GM19463 (cell line): ENCODE data around the gene ST6GALNAC4.
"Not testable (repeated sequence)": the region's sequence is repeated elsewhere in the genome, so short reads cannot be mapped to it uniquely, and the experiment has no call there.

ENCODE experiments used
- ATAC-seq: cut with Tn5 transposase; IDR thresholded peaks from one replicate; pipeline ENCODE4 v1.9.1; 2021; ENCODE audit warnings: mild to moderate bottlenecking, moderate library complexity; ENCODE audit not compliant: unreplicated experiment

The ST6GALNAC4 gene

DNA sequence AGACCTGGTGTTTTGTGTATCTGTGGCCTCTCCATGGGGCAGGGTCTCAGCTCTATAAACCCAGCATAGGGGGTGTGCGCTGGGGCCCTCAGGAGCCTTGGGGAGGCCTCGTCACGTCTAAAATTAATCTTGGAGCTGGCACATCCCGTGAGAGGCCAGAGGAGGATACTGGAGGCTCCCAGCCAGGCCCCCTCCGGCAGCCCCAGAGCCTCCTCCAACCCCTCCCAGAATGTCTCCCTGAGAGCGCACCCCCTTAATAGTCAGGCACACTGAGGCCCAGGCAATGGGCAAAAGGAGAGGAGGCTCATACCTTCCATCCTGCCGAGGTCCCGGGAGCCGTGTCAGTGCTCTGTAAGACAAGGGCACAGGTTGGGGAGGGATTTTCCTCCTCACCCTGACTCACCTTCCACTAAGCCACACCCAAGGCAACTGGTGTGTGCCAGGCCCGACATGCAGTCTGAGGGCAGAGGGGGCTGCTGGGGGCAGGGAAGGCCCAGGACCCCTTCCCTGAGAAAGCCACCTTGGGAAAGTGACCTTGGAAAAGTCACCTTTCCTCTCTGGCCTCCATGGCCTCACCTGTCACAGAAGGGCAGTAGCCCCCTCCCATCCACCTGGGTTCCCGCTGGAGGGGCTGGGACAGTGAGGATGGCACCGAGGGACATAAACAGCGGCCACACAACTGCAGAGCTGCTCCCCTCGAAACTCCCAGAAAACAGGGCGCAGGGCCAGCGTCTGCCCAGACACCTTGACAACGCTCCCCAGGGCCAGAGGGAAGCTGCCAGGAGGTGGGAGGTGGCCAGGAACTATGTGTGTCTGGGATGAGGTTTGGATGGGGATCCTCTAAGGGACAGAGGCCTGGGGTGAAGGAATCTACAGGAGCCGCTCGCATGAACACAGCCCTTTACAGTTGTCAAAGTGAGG lies 42.3 kb downstream of the ST6GALNAC4 start:
- no peak for ATAC-seq

DNA sequence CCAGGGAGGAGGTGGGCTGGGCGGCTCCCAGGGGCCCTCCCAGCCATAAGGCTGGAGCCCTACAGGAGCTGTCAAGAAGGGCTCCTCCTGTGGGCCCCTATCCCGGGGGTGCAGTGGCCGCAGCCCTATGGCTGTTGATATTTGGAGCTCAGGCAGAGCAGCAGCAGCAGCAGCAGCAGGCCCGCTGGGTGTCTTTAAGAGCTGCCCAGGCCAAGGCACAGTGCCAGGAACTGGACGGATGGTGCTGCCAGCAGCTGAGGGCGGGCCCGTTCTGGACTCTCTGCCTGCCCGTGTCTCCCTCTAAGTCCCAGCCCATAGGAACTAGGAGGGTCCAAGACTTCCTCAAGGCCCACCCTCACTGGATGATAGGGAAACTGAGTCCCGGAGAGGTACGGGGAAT lies 43.0 kb downstream of the ST6GALNAC4 start:
- no peak for ATAC-seq

DNA sequence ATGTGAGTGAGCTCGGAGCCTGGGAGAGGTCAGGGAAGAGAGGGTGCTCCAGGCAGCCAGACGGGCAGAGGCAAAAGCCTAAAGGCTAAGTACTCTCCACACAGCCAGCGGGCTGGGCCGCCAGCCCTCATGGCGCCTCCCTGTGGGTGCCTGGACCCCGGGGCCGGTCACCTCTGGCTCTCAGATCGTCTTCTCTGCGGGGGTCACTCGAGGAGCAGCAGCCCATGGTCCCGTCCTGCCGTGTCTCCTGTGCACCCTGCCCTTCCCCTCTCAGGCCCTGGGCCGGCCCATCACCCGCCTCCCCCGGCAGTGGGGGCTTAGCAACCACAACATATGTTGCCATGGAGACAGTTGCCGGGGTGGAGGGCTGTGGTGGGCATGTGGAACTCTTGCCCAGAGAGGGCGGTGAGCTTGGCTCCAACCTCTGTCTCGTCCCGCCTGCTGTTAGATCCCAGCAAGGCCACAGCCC lies 43.6 kb downstream of the ST6GALNAC4 start:
- no peak for ATAC-seq

DNA sequence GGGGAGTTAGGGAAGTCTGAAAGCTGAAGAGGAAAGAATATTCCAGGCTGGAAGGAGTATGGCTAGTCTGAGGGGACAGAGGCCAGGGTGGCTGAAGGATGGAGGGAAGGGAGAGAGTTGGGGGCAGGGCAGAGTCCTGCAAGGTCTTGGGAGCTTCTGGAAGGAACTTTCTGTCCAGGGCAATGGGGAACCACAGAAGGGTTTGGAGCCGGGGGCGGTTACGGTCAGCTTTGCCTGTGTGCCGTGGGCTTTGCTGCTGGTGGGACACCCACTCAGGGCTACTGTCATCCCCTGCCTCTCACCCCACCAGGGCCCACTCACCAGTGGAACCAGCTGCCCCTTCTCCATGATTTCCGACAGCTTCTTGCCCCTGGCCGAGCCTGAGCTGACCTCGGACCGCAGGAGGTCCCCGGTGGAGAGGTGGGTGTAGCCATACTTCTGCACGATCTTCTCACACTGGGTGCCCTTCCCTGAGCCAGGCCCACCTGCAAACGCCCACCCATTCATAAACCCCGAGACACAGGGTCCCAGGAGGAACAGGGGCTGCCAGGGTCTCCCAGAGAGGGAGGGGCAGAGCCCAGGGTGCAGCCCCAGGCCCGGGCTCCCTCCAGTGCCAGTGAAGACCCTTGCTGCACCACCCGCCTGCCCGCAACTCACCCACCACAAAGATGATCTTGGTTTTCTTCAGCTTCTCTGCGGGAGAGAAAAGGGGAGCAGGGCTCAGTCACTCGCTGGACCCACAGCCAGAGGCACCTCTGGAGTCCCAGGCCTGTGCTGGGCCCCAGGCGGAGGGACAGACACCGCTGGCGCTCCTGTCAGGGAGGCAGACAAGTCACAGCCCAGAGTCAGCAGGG lies 44.2 kb downstream of the ST6GALNAC4 start:
- ATAC-seq, result no peak

DNA sequence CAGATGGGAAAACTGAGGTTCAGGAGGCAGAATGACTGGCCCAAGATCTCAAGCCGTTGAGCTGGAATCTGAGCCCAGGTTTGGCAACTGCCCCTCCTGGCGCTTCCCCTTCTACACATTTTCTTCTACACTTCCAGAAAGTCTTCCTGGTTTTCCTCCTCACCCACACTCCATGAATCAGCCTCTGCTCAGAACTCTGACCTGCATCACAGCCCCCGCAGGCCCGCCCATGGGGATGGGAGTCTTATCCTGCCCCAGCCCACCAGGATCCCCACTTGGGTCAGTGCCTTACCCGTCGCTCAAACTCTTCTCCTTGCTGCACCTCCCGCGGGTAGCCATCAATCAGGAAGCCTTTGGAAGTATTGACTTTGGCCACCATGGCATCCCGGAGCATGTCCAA lies 45.3 kb downstream of the ST6GALNAC4 start:
- ATAC-seq, result no peak

DNA sequence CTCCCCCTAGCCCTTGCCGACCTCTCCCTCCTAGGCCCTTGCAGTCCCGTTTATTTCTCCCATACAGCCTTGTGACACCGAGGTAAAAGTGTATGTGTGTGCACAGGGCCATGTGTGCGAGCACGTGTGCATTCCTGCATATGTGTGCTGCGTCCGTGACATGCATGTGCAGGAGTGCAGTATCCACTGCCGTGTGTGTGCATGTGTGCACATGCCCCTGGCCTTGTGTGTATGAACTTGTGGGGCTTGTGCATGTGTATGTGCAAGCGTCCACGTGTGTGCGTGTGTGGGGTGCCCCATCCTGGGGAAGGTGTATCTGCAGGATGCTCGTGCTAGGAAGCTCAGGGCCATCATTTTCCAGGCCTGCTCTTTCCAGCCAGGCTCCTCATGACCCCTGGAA lies 46.0 kb downstream of the ST6GALNAC4 start:
- no peak for ATAC-seq

DNA sequence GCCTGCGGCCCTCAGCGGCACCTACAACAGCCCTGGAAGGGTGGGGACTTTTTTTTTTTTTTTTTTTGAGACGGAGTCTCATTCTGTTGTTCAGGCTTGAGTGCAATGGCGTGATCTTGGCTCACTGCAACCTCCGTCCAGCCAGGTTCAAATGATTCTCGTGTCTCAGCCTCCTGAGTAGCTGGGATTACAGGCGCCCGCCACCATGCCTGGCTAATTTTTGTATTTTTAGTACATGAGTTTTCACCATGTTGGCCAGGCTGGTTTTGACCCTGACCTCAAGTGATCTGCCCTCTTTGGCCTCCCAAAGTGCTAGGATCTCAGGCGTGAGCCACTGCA lies 46.7 kb downstream of the ST6GALNAC4 start:
- not testable (repeated sequence) for ATAC-seq

DNA sequence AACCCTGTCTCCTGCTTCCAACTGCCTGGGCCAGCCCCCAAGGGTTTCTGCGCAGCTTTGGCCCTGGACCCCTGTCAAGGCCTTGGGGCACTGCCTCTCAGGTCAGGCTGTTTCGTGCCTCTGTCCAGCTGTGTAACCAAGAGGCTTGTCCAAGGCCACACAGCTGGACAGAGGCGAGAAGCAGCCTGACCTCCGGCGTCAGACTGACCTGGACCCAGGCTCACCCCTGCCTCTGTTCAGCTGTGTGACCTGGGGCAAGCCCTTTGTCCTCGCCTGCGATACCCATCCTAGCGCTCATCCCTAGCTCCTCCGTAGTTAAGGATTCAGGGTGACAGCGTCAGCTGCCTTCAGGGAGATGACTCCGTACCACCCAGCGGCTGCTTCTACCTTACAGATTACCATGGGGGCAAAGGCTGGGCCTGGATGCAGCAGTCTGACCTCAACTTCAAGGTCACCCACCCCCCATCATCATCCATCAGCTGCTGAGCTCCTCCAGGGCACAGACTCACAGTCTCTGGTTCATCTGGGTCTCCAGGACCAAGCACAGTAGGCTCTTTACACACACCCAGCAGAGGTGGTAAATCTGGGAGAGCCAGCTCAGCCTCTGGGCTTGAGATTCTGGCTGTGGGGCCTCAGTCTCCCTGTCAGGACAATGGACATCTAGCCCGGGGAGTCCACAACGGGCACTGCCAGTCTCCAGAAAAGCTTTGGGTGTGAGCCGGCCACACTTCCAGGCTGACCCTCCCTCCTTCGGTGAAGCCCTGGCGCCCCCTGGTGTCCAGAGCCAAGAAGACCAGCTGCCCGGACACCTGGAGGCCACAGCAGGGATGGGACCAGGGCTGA lies 47.3 kb downstream of the ST6GALNAC4 start:
- no peak for ATAC-seq

DNA sequence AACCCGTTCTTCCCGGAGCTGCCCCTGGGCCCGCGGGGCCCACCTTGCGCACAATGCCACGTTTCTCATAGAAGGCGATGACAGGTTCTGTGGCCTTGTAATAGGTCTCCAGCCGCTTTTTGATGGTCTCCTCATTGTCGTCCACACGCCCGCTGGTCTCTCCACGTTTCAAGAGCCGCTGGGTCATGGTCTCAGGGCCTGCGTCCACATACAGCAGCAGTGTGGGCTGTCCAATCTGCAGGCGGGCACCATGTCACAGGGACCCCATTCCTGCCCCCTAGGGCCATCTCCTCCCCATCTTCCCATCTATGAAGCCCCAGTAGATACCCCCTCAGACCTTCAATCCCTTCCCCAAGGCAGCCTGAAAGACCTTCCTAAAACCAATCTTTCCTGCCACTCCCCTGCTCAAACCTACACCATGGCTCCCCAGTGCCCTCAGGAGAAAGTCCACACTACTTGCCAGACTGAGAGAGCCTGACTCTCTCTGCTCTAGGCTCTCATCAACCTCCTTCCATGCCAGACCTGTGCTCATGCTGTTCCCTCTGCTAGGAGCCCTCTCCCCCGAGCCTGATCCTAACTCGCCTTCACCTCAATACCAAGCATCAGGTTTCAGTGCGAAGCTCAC lies 48.5 kb downstream of the ST6GALNAC4 start:
- no peak for ATAC-seq

DNA sequence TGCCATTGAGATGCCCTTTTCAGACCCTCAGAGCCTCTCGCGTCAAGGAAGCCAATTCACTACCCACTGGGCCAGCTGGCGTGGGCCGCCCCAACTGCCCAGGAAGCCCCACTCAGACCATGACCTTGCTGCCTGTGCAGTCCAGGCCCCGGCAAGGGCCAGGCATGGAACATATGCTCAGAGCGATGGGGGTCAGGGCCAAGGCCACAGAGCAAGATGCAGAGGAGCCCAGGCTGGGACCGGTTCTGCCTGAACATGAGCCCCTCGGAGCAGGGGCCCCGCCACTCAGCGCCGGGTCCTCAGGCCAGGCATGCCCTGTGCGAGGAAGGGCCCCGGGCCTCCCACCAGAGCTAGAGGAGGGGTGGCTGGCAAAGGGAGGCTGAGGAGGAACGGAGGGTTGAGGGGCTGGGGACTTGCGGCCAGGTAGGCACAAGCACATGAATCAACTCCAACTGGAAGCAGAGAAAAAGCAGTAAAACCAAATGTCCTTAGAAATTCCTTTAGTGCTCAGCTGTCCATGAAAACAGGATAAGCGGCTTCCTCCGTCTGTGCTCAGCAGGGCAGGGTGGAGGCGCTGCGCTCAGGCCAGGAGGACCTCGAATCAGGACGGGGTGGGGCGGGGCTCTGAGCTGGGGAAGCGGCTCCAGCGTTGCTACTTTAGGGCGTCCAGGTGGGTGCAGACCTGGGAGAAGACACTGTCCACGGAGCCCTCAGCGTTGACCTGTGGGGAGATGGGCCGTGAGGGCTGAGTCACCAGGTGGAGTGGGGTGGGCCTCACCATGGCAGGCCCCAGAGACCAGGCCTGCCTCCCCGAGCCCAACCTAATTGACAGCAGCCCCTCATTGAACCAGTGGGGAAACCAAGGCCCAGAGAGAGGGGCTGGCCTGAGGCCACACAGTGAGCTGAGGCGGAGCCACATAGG lies 49.2 kb downstream of the ST6GALNAC4 start:
- ATAC-seq, result no peak

DNA sequence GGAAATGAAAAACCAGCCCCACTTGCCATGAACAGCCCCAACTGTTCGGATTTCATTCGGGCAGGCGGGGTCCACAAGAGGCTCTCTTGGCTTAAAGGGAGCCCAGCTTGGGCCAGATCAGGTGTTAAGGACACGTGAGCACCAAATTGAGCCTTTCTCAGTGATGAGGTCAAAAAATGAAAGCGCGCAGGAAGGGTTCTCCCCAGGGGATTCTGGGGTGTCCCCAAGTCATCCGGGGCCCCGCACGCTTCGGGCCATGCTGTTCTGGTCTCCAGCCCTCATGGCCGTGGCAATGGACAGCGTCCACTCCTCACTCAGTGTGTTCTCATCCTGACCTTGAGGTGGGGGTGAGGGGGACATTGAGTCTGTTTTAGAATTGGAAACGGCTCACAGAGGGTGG lies 50.3 kb downstream of the ST6GALNAC4 start:
- no peak for ATAC-seq

DNA sequence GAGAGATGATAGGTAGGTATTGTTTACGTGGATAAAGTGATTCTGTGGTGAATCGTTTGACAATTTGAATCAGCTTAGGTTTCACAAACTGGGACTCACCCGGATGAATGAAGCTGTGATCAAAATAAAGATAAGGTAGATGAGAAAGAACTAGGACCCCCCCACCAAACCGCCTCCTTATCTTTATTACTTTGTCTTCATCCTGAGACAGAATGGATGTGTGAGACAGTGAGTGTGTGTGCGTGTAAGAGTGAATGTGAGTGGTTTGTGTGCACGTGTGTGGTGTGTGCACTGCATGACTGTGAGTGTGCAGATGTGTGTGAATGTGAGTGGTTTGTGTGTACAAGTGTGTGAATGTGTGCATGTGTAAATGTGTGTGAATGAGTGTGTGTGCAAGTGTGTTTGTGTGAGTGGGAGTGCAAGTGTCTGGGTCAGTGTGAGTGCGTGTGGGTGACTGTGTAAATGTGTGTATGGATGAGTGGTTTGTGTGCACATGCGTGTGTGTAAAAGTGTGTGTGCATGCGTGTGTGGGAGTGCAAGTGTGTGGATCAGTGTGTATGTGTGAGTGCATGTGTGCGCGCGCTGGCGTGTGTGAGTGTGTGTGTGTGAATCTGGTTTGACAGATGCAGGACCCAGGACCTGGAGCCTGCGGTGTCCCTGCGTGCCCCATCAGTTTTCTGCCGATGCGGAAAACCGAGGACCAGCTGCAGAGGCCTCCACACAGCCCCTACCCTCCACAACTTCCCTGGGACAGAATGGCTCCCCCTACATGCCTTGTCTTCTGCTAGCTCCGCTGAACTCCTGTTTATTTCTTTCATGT lies 51.0 kb downstream of the ST6GALNAC4 start:
- ATAC-seq, result no peak

DNA sequence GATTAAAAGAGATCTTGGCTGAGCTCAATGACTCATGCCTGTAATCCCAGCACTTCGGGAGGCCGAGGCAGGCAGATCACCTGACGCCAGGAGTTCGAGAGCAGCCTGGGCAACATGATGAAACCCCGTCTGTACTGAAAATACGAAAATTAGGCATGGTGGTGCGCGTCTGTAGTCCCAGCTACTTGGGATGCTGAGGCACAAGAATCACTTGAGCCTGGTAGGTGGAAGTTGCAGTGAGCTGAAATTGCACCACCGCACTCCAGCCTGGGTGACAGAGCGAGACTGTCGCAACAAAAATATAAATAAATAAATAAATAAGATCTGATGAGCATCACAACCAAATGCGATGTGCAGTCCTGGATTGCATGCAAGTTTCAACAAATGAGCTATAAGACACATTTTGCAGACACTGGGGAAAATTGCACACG lies 53.6 kb downstream of the ST6GALNAC4 start:
- no peak for ATAC-seq

DNA sequence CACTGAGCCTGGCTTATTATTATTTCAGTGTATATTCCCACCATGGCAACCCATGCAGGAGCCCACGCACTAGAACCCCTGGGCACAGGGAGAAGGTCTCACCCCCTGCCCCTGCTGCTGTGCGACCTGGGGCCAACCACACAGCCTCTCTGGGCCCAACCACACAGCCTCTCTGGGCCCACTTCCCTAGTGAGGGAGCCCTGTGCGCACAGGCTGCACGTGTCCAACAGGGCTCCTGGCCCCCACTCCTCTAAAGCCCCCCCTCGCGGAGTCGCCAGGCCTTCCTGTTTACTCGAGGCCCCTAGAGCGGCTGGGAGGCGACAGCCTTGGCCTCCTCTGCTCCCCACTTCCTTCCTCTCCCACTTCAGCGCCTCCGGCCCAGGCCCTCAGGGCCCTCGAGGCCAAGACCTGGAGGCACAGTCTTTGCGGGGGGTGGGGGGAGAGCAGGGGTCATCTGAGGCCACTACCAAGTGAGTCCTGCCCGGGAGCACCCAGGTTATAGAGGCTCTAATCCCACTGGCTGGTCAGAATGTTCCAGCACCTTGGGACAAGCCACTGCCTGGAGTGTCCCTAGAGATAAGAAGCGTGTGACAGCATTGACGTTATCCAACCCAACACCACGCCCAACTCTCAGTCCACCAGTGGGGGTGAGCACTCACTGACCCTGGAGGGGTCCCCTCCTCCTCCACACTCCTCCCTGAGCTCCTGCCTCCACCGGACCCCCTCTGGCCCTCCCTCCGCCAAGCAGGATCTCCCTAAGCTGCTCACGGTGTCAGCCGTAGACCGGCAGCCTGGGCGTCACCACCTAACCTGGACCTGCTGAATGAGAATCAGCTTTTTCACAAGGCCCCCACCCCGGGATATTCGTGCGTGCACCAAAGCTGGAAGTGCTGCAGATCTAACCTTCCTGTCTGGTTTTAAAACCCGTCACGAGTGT lies 54.5 kb downstream of the ST6GALNAC4 start:
- no peak for ATAC-seq

DNA sequence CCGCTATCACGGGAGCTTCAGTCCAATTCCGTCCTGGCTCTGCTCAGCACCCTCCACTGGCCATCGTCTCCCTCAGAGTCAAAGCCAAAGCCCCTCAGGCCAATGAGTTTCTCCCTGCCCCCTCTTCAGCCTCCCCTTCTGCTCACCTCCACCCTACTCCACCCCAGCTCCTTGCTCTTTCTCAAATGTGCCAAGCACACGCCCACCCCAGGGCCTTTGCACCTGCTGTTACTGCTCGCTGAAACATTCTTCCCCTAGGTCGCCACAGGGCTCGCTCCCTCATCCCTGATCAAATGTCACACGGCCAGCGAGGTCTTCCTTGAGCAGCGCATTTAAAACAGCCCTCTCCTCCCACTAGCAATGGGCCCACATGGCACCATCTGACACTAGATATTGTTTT lies 56.1 kb downstream of the ST6GALNAC4 start:
- ATAC-seq, result no peak

DNA sequence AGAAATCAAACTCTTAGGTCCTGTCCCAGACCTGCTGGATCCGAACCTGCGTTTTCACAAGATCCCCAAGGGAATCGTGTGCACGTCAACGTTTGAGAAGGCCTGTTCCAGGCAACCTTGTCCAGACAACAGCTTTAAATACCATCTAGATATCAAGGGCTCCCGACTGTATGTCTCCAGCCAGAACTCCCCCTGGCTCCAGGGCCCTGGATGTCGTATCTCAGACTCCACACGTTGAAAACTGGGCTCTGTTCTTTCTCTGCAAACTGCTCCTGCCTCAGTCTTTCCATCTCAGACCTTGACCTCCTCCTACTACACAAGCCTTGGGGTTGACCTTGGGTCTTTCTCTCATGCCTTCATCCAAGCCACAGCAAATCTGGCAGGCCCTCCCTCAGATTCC lies 56.6 kb downstream of the ST6GALNAC4 start:
- no peak for ATAC-seq

DNA sequence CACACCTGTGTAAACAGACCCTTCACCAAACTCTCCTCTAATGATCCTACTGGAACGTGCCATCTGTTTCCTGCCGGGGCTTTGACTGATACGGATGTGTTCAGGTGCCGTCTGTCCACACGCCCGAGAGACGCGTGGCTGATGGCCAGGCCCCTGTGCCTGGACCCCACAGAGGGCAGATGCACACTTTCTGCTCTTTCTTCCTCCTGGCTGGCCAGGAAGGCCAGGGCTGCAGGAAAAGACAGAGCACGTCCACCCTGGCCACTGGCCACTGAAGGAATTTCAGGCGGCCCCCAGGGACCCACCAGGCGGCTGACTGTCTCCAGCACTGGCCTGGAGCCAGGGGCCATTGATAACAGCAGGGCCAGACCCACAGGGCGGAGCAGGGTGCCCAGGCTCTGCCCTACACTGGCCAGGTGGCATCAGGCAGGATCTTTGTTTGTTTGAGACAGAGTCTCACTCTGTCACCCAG lies 58.8 kb downstream of the ST6GALNAC4 start:
- ATAC-seq, result no peak
